NCI-H446 (cell line): ENCODE results near the gene IL1RAPL2.
"Not testable (repeated sequence)": the region's sequence is repeated elsewhere in the genome, so short reads cannot be mapped to it uniquely, and the experiment has no call there.

Source experiments
- DNase-seq, 2 experiments: peaks; one replicate each; lab custom pipeline; 2025; lab: John Stamatoyannopoulos, UW

Gene IL1RAPL2

DNA sequence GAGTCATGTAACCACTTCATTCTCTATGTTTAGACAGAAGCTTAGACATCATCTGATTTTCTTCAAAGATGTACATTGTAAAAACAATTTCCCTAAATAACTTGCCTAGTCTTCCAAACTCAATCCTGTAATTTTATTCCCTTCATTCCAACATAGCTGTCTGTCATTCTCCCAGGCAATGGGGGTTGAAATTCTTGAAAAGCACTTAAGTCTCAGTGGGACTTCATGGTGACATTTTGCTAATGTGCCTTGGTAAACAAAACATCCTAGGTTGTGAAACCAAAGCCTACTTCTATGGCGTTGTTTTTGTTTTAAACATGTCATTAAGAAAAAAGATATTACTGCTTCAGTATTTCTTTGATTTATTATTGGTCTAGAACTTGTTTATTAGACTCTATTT lies 1134.3 kb downstream of the IL1RAPL2 start:
- DNase-seq, result no peak

DNA sequence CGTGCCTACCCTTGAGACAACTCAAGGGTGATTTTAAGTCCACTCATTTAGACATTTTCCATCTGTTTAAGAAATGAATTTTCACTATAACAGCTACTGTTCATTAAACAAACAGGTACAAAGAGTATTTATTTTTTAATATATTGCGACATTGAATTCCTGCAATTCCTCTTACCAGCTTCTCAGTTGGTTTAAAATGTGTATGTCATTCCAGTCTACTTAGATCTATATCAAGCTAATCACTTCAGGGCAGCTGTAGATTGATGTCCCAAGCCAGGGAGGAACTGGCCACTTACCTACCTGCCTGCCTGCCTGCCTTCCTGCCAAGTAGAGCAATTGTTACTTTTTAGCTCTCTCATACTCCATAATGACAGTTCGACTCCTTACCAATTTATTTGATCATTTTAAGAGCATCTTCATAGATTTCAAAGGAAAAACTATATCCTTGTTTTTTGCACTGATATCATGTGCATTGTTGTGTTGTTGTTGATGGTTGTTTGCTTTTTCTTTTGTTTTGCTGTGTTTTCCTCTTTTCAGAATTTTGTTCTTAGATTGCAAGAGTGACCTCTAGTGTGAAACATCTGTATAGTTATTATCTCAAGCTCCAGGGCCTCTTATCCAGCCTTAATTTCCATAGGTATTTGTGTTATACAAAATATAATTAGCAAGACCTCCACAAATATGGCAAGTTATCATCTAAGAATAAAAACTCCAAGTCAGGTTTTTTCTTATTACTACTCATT lies 1135.5 kb downstream of the IL1RAPL2 start:
- DNase-seq, result no peak

DNA sequence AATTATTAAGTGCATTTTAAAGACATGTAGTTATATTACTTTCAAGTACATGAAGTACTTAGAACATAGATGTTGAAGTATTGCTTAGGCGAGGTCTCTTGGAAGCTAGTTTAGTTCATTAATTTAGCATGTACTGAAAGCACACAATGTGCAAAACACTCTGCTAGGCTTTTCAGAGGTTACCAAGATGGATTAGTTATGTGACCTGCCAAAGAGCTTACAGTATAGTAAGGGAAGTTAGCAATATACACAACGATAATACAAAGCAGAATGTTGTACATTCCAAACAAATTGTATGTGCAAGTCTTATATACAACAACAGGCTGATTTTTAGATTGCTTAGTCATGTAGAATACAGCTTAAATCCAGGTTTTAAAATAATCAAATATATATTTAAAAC lies 1137.9 kb downstream of the IL1RAPL2 start:
- DNase-seq, result no peak

DNA sequence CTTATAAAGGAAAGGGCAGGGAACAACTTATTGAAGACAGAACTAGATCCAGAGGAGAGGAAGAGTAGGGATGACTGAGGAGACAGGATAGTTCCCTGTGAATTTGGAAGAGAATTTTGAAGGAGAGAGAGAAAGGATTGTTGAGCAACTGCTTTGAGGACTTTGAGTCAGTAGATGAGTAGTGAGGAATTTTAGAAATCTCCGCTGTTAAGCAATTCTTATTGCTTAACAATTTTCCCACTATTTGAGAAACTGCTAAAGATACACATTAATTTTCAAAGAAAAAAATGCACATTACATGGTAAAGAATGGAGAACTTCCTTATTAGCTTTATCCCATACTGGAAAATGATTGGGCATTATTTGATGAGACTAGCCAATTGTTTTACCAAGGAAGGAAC lies 1140.0 kb downstream of the IL1RAPL2 start:
- DNase-seq, result no peak

DNA sequence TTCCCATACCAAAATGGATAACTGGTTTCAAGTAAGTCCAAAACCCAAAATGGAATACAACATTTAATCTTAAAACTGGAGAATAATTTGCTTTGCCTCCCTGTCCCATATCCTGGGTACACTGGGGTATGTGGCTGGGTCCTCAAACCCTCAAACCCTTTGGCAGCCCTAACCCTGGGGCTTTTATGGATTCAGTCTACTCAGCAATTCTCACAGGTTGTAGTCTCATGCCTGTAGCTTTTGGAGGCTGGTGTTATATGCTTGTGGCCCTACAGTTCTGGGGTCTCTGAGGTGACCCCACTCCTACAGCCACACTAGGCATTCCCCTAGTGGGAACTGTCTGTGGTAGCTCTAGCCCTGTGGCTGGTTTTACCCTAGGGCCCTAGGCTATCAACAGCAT lies 1145.8 kb downstream of the IL1RAPL2 start:
- no peak for DNase-seq

DNA sequence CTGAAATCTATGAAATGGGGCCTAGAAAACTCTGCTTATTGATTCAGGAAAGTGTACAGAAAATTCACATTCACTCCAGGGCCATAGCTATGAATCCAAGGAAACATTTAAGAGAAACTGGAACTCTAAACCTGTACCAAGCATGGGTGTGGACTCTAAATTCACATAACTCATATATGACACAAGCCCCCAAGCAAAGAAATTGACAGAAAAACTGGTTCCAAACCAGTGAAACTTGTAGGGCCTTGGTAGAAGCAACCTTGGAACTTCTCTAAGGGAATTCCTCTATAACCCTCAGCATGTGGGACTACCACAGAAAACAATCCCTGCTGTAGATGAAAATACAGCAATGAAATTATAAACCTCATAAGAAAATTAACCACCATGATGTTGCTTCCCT lies 1149.7 kb downstream of the IL1RAPL2 start:
- DNase-seq, result no peak

DNA sequence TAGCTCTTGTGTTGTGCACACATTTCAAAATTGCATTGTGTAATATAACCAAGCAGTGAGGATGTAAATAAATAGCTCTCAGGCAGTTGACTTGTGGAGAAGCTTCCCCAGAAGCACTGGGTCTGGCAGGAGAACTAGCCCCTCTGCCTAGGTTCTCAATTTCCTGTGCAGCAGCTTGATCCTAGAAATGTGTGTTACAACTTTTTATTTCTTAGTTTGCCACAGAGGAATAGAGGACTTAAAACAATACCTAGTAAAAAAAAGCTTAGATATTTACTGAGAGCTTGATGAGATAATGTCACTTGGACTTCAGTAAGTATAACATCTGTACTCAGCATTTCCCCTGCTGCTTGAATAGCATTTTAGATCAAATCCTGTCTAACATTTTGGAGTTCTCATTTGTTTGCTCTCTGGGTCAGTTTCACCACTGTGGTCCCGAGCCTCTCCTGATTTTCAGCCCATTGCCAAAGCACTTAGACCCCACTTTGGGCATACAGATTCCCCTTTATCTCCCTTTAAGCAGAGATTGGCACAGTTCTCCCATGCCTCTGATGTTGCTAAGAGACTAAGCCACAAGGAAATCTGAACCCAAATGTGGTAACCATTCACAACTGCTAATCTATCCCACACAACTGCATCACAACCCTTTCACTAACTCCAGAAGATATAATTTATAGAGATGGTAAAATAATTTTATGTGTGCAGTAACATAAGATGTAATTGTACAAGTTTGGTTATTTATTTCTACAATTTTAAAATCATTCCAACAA lies 1158.2 kb downstream of the IL1RAPL2 start:
- no peak for DNase-seq

DNA sequence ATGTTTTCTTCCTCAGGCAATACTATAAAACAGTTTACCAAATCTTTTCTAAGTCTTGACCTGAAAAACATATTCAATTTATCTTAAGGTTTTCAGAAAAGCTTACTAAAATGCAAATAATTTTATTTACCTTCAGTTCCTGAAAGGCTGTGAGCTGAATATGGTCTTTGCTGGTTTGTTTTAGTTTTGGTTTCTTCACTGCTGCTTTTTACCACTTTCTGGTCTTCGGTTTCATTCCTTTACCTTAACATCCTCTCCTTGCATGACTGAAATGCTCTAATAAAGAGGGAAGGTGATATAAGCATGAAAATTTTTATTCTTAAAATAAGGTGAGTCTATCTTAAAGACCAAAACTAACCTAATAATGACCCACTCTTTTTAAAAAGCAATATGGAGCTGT lies 1159.2 kb downstream of the IL1RAPL2 start:
- no peak for DNase-seq

DNA sequence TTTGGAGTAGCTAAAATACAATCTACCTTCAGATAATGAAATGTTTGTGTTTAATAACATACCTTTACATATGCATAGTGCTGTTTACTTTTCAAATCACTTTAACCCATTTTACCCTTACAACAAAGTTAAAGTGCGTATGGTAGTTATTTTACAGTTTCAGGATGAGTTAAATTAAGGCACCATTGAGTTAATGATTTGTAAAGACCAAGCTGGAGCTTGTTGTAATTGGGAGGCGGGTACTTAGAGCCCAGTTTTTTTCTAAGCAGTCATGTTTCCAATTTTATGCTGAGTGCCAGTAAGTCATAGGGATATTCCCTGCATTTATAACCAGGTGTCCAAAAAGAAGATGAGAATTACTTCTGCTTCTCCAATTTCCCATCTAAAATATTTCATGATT lies 1172.2 kb downstream of the IL1RAPL2 start:
- no peak for DNase-seq

DNA sequence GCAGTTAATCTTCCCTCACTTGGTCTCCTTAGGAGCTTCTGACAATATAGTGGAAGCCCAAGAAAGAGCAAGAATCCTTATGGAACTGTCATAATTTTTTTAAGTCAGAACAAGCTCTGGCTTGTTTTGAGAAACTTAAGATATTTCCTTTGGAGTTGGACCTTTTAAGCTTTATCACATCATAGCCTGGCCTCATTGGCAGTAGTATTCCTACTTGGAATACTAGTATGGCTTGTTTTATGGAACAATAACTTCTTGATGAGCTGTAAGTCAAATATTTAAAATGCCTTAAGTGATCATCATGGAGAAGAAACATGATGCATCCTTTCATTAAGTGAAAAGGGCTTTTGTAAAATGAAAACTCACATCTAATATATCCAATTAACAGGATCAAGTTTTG lies 1178.3 kb downstream of the IL1RAPL2 start:
- DNase-seq, result no peak

DNA sequence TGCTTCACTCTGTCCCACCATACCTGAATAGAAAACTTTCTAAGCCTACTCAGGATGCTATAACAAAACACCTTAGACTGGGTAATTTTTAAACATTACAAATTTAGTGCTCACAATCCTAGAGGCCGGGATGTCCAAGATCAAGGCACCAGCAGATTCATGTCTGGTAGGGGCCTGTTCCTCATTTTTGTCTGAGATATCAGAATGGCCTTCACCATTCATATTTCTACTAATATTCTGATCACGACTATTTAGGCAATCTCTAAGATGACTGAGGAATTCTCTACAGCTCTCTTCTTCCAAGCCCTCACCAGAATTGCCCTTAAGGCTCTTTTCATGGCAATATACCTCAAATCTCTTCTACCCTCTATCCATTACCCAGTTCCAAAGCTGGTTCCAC lies 1178.9 kb downstream of the IL1RAPL2 start:
- DNase-seq, result no peak

DNA sequence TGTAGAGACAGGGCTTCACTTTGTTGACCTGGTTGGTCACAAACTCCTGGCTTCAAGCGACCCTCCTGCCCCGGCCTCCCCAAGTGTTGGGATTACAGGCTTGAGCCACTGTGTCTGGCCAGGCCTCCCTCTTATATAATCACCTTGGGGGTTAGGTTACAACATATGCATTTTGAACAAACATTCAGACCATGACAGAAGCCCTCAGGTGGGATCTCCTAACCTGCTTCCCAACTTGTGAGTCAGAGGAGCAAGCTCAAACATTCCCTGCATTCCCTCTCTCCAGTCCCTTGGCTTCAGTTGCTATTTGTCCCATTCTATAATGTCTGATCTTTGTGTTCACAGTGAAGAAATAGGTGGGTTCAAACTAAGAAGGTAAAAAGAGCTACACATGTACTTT lies 1179.9 kb downstream of the IL1RAPL2 start:
- DNase-seq, result no peak

DNA sequence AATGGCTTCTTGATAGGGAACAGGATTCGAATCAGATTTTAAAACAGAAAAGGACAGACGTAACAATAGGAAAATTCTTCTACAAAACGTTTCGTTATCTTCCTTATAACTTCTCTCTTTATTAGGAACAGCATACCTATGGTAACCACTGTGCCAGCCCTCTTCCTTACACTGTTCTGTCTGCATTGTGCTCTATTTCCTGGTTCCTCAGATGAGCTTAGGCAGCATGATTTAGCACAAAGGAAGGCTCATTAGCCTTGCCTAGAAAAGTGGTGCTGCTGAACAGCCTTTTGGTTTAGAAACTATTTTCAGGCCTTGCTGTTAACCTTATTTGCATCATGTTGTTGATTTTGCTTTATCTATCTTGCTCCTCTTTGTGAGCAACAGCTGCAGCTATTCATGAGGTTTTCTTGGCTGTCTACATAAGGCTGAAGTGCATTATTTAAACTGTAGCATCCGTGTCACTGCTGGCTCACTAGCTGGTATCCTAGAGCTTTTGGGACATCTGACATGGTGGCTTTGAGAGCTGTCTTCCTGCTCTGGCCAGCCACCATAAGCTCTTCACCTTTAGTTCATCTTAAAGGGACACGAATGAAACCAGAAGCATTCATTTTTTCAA lies 1186.4 kb downstream of the IL1RAPL2 start:
- DNase-seq, result no peak

DNA sequence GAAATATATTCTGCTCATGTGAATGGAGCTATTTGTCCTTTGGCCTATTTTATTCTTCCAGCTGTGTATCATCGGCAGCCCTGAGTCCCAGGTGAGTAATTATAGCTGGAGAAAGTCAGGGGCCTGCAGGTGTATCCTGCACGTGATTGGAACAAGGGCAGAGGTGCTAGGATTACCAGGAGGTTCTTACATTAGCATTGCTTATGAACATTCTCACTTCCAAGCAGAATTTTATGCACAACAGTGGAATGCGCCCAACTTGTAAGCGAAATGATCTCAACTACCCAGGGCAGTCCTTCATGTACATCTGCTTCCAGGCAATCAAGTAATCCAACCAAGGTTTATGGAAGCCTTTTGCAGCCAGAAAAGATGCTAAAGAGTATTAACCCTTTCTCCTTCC lies 1187.4 kb downstream of the IL1RAPL2 start:
- DNase-seq, result no peak

DNA sequence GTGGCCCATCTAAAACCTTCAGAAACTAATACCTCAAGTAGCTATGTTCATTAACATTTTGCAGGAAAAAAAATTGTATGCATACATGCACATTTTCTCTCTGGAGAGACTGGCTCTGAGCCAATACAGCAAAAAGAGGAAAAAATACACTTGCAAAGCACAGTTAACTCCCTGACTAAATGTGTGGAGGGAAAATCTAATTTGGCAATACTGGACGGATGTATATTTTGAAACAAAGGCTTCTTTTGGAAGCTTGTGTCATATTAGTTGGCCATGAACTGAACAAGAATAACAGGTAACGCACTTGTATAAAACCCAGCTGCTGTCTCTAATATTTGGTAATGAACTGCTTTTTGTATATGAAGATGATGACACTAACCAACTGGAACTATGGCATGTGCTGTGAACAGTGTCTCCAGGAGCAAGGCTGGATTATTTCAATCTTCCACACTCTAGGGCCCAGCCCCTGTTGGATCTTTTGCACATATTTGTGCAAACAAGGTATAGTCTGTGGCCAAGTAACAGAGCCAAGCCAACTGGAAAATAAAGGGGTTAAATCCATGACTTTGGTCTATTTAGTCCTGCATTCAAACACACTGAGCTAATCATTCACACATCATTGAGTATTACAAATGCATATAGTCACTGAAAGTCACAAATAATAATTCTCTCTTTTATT lies 1188.4 kb downstream of the IL1RAPL2 start:
- no peak for DNase-seq

DNA sequence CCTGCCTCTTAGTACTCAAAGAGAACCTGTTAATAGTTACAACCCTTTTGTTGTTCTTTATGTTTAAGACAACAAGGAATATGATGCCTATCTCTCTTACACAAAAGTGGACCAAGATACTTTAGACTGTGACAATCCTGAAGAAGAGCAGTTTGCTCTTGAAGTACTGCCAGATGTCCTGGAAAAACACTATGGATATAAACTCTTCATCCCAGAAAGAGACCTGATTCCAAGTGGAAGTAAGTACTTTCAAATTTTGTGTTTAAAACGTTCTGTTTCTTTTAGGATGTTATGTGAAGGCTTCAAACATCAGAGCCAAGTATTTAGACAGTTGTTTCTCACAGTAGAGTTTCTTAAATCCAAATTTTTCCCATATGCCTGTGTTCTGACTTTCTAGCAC lies 1189.1 kb downstream of the IL1RAPL2 start:
- DNase-seq, result no peak

DNA sequence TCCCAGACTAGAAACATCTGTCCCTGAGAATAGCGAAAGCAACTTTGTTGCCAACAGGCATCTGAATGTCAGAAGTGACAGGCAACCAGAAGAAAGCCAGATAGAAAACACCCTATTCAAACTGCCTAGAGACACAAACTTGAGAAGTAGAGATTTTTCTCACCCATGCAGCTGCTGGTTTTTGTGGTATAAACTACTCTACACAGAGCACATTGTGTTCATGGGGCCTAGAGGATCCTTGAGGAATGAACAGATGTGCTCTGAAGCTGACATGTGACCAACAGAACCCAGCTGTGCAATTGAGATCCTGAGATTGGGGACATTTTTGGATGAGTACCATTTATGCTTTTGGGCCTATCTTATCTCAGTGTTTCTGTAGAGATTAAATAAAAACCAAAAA lies 1192.8 kb downstream of the IL1RAPL2 start:
- no peak for DNase-seq

DNA sequence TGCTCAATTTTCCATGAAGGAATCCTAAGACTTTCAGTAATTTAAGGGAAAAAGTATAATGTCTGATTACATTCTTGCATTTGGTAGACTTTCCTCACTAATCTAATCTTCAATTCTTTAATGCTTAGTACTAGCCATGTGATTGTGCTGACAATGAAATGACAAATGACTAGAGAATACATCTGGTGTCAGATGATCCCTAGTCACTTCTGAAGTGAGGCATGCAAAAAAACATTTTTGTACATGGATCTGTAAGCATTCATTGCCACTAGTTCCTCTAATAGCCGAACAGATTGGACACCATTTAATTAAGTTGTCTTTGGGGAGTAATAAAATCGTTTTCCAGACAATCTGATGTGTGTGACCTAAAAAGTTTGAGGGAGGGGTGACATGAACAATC lies 1193.6 kb downstream of the IL1RAPL2 start:
- no peak for DNase-seq

DNA sequence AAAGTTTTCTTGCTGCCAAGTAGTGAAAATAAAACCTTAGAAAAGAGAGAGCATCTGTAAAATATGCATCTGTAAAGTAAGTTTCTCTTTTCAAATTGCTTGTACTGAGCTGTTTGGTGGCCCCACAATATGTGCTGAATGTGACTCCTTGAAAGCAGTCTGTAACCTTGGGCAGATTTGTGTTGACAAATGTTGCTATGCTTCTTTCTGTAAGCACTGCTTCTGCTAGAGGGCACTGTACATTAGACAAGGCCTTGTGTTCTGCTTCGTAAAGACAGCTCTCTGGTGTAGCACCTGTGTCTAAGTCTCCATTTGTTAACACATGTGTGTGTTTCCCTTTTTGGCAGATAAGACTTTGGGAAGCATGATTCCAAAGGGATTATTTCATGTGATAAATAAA lies 1199.7 kb downstream of the IL1RAPL2 start:
- DNase-seq, result no peak

DNA sequence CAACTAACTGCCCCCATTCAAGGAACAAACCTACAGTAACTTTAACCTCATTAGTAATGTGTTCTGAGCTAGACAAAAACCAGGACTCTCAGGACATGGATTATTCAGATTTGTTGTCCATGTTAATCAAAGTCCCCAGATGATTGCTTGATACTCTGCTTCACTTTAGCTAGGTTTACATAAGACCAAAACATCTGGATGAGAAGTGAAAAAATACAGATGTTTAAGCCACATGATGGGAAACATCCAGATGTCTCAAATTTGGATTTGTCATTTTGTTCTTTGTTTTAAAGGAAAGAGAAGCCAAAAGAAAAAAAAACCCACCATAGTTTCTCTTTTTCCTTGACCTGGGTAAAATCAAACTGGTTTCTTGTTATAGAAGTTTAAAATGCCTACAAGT lies 1207.8 kb downstream of the IL1RAPL2 start:
- no peak for DNase-seq

DNA sequence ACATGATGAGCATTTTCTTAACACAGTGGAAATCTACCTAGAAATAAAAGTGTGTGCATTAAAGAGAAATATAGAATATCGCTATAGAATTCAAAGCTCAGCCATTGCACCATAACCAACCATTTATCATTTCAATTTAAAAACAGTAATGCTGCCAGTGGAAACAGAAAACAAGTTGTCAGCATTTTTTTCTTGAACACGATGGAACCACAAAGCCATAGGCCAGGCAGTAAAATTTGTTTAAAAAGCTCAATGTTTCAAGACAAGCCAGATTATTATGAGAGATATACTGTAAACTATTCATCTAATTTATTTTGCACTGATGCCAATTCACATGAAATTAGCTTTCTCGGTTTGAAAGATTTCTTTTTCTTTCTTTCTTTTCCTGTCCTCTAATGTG lies 1209.7 kb downstream of the IL1RAPL2 start:
- DNase-seq, result no peak

DNA sequence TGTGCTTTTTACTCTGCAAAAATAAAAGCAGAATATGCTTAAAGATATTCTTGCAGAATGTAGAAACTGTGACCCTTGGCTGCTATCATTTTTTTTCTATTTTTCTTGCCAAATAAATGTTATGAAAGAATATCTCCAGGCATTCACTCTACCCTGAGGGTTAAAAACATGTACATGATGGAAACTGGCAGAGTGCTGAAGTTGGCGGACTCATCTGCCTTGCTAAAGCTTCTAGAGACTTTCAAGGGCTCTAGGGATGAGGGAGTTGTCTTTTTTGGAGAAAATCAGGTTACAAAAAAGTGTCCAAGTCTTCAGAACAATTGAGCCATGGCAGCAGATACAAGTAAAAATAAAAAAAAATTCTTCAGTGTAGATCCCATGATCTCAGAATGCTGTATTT lies 1215.8 kb downstream of the IL1RAPL2 start:
- no peak for DNase-seq

DNA sequence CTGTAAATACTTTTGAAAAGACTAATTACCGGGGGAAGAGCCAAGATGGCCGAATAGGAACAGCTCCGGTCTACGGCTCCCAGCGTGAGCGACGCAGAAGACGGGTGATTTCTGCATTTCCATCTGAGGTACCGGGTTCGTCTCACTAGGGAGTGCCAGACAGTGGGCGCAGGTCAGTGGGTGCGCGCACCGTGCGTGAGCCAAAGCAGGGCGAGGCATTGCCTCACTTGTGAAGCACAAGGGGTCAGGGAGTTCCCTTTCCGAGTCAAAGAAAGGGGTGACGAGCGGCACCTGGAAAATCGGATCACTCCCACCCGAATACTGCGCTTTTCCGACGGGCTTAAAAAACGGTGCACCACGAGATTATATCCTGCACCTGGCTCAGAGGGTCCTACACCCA lies 1230.9 kb downstream of the IL1RAPL2 start:
- DNase-seq, result not testable (repeated sequence)
